ENCODE results near the gene RFX7.

Gene RFX7

DNA sequence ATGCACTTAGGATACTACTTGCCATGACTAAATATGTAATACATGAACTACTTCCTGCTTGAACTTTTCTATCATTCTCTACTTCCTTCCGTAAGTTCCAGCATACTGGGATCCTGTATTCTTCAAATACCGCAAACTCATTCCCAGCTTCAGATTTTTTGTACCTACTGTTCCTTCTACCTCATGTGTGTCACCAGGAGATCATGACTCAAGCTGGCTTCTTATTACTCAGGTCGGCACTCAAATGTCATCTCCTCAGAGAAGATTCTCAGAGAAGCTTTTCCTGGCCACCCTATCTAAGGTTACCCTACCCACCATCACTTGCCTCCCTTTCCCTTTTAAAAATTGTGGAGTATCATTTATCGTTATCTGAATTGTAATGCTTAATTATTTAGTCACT lies 66.7 kb downstream of the RFX7 start:
- TF ChIP-seq, protein P1, sequence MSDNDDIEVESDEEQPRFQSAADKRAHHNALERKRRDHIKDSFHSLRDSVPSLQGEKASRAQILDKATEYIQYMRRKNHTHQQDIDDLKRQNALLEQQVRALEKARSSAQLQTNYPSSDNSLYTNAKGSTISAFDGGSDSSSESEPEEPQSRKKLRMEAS (IDR thresholded peaks at IDR 0.05; ENCODE audit: low read depth, low read length), result no peak
- TF ChIP-seq, protein P2, sequence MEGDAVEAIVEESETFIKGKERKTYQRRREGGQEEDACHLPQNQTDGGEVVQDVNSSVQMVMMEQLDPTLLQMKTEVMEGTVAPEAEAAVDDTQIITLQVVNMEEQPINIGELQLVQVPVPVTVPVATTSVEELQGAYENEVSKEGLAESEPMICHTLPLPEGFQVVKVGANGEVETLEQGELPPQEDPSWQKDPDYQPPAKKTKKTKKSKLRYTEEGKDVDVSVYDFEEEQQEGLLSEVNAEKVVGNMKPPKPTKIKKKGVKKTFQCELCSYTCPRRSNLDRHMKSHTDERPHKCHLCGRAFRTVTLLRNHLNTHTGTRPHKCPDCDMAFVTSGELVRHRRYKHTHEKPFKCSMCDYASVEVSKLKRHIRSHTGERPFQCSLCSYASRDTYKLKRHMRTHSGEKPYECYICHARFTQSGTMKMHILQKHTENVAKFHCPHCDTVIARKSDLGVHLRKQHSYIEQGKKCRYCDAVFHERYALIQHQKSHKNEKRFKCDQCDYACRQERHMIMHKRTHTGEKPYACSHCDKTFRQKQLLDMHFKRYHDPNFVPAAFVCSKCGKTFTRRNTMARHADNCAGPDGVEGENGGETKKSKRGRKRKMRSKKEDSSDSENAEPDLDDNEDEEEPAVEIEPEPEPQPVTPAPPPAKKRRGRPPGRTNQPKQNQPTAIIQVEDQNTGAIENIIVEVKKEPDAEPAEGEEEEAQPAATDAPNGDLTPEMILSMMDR (IDR thresholded peaks at IDR 0.05; ENCODE audit: low read depth, low read length), result no peak
- TF ChIP-seq POLR2A (IDR thresholded peaks at IDR 0.05; ENCODE audit: extremely low read depth, insufficient read length) (no peak), MYC (IDR thresholded peaks at IDR 0.05; ENCODE audit: low read depth, low read length) (no peak)
- H3K4me3 ChIP-seq (ENCODE audit: low read depth, low read length), result no peak overlapping the region
- no peak for DNase-seq (ENCODE audit: low read depth)

DNA sequence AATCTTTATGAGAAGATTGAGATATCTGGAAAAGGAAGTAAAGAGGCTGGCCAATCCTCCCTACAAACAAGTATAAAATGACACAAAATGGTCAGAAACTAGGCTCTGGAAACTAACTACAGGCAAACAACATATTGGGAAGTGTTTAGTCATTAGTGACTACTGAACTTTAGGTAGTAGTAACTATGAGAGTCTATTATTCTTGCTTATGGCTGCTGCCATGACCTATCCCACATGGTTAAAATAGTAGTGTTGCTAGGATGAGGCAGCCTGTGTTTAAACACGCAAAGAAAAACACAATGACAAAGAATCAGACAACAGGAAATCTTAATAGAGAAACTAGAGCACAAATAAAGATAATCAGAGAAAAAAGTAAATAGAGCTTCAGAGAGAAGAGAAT lies 67.9 kb downstream of the RFX7 start:
- DNase-seq (ENCODE audit: low read depth), result no peak
- TF ChIP-seq, protein P2 (IDR thresholded peaks at IDR 0.05; ENCODE audit: low read depth, low read length), result no peak
- TF ChIP-seq, protein P1 (IDR thresholded peaks at IDR 0.05; ENCODE audit: low read depth, low read length), result no peak
- TF ChIP-seq MYC (IDR thresholded peaks at IDR 0.05; ENCODE audit: low read depth, low read length) (no peak), POLR2A (IDR thresholded peaks at IDR 0.05; ENCODE audit: extremely low read depth, insufficient read length) (no peak)
- H3K4me3 ChIP-seq (ENCODE audit: low read depth, low read length), result no peak overlapping the region

DNA sequence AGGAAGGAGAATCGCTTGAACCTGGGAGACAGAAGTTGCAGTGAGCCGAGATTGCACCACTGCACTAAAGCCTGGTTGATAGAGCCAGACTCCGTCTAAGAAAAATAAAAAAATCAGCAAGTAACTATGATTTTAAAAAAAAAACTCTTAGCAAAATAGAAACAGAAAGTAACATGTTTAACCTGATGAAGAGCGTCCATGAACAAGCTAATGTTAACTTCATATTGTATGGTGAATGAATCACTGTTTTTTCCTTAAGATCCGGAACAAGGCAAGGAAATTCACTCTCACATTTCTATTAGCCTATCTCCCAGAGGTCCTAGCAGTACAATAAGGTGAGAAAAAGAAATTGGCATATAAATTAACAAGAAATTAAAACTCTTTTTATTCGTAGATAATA lies 69.0 kb downstream of the RFX7 start:
- DNase-seq (ENCODE audit: low read depth), result no peak
- TF ChIP-seq, protein P2 (IDR thresholded peaks at IDR 0.05; ENCODE audit: low read depth, low read length), result no peak
- TF ChIP-seq MYC (IDR thresholded peaks at IDR 0.05; ENCODE audit: low read depth, low read length), result no peak
- TF ChIP-seq, protein P1 (IDR thresholded peaks at IDR 0.05; ENCODE audit: low read depth, low read length), result no peak
- TF ChIP-seq POLR2A (IDR thresholded peaks at IDR 0.05; ENCODE audit: extremely low read depth, insufficient read length), result no peak
- no peak overlapping the region for H3K4me3 ChIP-seq (ENCODE audit: low read depth, low read length)

DNA sequence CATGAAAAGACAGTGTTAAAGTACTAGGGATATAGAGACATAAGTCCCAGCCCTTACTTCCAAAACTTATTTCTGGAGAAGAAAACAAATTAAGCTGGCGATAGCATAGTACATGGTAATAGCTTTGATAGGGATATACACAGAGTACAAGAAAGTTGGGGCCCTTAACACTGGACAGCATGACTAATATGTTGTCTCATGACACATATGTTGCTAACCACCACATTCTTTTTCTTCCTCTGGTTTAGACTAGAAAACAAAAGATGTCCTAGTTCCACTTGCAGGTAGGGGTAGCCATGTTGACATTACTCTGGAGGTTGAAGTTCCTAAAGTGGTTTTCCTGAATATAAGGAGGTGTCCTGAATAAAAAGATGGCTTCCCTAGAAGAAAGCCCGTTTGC lies 75.3 kb downstream of the RFX7 start:
- TF ChIP-seq, protein P1 (IDR thresholded peaks at IDR 0.05; ENCODE audit: low read depth, low read length), result no peak
- TF ChIP-seq POLR2A (IDR thresholded peaks at IDR 0.05; ENCODE audit: extremely low read depth, insufficient read length) (no peak), MYC (IDR thresholded peaks at IDR 0.05; ENCODE audit: low read depth, low read length) (no peak)
- TF ChIP-seq, protein P2 (IDR thresholded peaks at IDR 0.05; ENCODE audit: low read depth, low read length), result no peak
- no peak for DNase-seq (ENCODE audit: low read depth)
- no peak overlapping the region for H3K4me3 ChIP-seq (ENCODE audit: low read depth, low read length)

DNA sequence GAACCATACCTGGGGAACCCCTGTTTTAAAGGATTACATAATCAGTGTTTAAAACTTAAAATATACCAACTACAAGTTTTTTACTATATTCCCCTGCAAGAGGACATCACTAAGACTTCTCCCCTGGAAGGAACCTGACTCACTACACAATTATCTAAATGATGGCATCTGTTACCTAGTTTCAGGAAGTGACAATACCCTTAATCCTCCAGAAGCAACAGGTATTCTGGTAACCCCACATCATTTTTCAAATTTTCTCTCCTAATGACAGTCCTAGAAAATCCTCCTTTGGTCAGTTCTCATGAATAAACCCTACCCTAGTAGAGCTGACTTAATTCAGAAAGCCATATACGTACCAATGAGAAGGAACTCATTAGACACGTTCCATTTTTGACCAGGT lies 78.4 kb downstream of the RFX7 start:
- no peak for DNase-seq (ENCODE audit: low read depth)
- no peak overlapping the region for H3K4me3 ChIP-seq (ENCODE audit: low read depth, low read length)
- TF ChIP-seq POLR2A (IDR thresholded peaks at IDR 0.05; ENCODE audit: extremely low read depth, insufficient read length) (no peak), MYC (IDR thresholded peaks at IDR 0.05; ENCODE audit: low read depth, low read length) (no peak)
- TF ChIP-seq, protein P1 (IDR thresholded peaks at IDR 0.05; ENCODE audit: low read depth, low read length), result no peak
- TF ChIP-seq, protein P2 (IDR thresholded peaks at IDR 0.05; ENCODE audit: low read depth, low read length), result no peak

DNA sequence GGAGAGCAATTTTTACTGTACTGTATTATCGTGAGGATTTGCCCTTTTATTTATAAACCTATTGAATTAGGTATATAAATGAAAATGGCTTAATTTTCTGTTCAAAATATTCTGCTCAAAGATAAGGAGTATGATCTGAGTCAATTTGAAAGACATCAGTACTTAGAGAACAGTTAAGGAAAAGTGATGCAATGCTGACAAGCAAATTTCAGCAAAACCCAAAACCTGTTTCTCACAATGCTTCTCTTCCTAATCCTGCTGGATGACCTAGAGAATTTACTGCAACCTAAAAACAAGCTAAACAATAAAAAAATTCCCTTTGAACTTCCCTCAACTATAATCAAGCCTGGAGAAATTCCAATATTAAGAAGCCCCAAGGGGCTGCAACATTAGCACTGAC lies 82.7 kb downstream of the RFX7 start:
- no peak for TF ChIP-seq MYC (IDR thresholded peaks at IDR 0.05; ENCODE audit: low read depth, low read length)
- no peak for TF ChIP-seq POLR2A (IDR thresholded peaks at IDR 0.05; ENCODE audit: extremely low read depth, insufficient read length)
- TF ChIP-seq, protein P2 (IDR thresholded peaks at IDR 0.05; ENCODE audit: low read depth, low read length), result no peak
- TF ChIP-seq, protein P1 (IDR thresholded peaks at IDR 0.05; ENCODE audit: low read depth, low read length), result no peak
- no peak overlapping the region for H3K4me3 ChIP-seq (ENCODE audit: low read depth, low read length)
- DNase-seq (ENCODE audit: low read depth), result no peak

All from NB4 (cell line).